ENCODE results near the gene RPP25L. TPM values are rescaled to one million over a fixed set of nuclear protein-coding genes. Genes with fewer than 3 reads are reported as not detected.

The RPP25L gene
- polyA plus RNA-seq, 1 donor from 2014 or later = 31.4 TPM

DNA sequence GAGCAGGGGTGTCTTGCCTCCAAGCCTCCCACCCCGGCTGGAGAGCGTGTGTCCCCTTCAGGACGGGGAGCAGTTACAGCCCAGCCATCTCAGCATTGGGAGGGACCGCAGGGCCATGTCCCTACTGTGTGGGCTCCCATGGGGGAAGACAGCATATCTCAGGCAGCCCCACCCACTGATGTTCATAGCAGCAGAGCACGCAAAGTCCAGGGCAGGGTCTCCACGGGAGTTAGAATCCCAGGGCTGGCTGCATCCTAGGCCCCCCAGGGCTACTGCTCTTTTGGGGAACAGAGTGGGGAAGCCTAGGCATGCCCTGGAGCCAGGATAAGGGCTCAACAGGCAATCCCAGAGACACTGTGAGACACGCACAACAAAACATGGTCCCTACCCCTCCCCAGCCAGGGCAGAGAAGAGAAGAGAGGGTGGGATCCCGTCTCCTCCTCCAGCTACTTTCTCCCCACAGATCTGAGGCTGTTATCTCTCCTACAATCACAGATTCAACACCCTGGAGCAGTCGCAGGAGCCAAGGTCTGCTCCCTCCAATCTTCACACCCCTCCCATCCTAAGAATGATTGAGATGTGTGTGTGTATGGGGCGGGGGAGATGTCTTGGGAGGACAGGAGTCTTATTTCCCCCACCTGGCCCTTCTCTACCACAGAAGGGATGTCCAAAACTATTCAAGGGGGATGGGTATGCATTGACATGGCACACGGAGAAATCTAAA is 25.8 kb downstream of the RPP25L start:
- no peaks in the 10 kb centered on the region for H3K9me2 ChIP-seq (ENCODE audit: insufficient read depth, low read length)
- no peak overlapping the region for H3K9ac ChIP-seq (ENCODE audit: low read length)
- H3F3A ChIP-seq (ENCODE audit: insufficient read depth, low read length, poor library complexity, severe bottlenecking) = no peaks in the 10 kb centered on the region
- peaks cover 71% of the 10 kb centered on the region for H3K79me2 ChIP-seq (replicated peaks; ENCODE audit: insufficient read depth, low read length)
- H3K4me3 ChIP-seq (ENCODE audit: low read length) = peak overlapping the region; percentile 98
- H3K4me2 ChIP-seq (ENCODE audit: low read length) = no peak overlapping the region
- H3K27ac ChIP-seq (ENCODE audit: low read length) = no peak overlapping the region
- H3K27me3 ChIP-seq (ENCODE audit: insufficient read depth, low read depth, low read length) = peaks cover 2% of the 10 kb centered on the region
- no peak for TF ChIP-seq EP300 (conservative IDR thresholded peaks at IDR 0.05; ENCODE audit: poor library complexity, severe bottlenecking)
- TF ChIP-seq MXI1 (conservative IDR thresholded peaks at IDR 0.05; ENCODE audit: poor library complexity, severe bottlenecking) = no peak
- no peak for TF ChIP-seq POLR2AphosphoS5 (IDR thresholded peaks at IDR 0.05)
- no peak for TF ChIP-seq SMC3 (conservative IDR thresholded peaks at IDR 0.05; ENCODE audit: poor library complexity)
- TF ChIP-seq CTCF (IDR thresholded peaks at IDR 0.05; ENCODE audit: poor library complexity, severe bottlenecking) = no peak
- H4K20me1 ChIP-seq (ENCODE audit: insufficient read depth) = peaks cover 5% of the 10 kb centered on the region
- H3K36me3 ChIP-seq (ENCODE audit: insufficient read depth, low read length) = no peaks in the 10 kb centered on the region
- H3K9me3 ChIP-seq (ENCODE audit: low read length) = no peaks in the 10 kb centered on the region
- no peak overlapping the region for H2AFZ ChIP-seq (ENCODE audit: low read depth, low read length)

DNA sequence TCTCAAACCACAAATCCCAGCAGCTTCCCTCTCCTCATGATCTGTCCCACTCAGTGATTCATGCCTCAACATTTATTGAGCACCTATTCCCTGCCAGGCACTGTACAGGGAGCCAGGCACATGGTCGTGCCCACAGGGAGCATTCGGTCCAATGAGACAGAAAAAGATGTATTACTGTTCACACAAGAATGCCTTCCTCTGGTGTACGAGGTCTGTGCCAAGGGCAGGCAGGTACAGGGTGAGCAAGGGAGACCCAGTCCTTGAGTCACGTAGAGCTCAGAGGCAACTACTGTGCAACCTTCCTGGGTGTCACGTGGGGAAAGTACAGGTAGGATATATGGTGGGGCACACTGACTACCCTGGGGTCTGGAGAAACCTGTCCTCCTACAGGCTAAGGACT is 26.9 kb downstream of the RPP25L start:
- H3K27me3 ChIP-seq (ENCODE audit: insufficient read depth, low read depth, low read length) = no peaks in the 10 kb centered on the region
- no peak overlapping the region for H3K4me2 ChIP-seq (ENCODE audit: low read length)
- no peak overlapping the region for H3K27ac ChIP-seq (ENCODE audit: low read length)
- peaks cover 71% of the 10 kb centered on the region for H3K79me2 ChIP-seq (replicated peaks; ENCODE audit: insufficient read depth, low read length)
- peaks cover 5% of the 10 kb centered on the region for H4K20me1 ChIP-seq (ENCODE audit: insufficient read depth)
- H3K4me3 ChIP-seq (ENCODE audit: low read length) = no peak overlapping the region
- H3K9me2 ChIP-seq (ENCODE audit: insufficient read depth, low read length) = no peaks in the 10 kb centered on the region
- no peaks in the 10 kb centered on the region for H3F3A ChIP-seq (ENCODE audit: insufficient read depth, low read length, poor library complexity, severe bottlenecking)
- no peaks in the 10 kb centered on the region for H3K9me3 ChIP-seq (ENCODE audit: low read length)
- H3K9ac ChIP-seq (ENCODE audit: low read length) = no peak overlapping the region
- TF ChIP-seq TAF1 (IDR thresholded peaks at IDR 0.05; ENCODE audit: low read depth) (no peak), MXI1 (conservative IDR thresholded peaks at IDR 0.05; ENCODE audit: poor library complexity, severe bottlenecking) (no peak), CTCF (IDR thresholded peaks at IDR 0.05; ENCODE audit: poor library complexity, severe bottlenecking) (no peak), RAD21 (conservative IDR thresholded peaks at IDR 0.05) (no peak), POLR2AphosphoS5 (IDR thresholded peaks at IDR 0.05) (no peak), EP300 (conservative IDR thresholded peaks at IDR 0.05; ENCODE audit: poor library complexity, severe bottlenecking) (no peak), EZH2 (IDR thresholded peaks at IDR 0.05; ENCODE audit: borderline replicate concordance, insufficient read depth, low read length, poor library complexity, severe bottlenecking) (no peak), SMC3 (conservative IDR thresholded peaks at IDR 0.05; ENCODE audit: poor library complexity) (no peak)
- TF ChIP-seq, protein P1, sequence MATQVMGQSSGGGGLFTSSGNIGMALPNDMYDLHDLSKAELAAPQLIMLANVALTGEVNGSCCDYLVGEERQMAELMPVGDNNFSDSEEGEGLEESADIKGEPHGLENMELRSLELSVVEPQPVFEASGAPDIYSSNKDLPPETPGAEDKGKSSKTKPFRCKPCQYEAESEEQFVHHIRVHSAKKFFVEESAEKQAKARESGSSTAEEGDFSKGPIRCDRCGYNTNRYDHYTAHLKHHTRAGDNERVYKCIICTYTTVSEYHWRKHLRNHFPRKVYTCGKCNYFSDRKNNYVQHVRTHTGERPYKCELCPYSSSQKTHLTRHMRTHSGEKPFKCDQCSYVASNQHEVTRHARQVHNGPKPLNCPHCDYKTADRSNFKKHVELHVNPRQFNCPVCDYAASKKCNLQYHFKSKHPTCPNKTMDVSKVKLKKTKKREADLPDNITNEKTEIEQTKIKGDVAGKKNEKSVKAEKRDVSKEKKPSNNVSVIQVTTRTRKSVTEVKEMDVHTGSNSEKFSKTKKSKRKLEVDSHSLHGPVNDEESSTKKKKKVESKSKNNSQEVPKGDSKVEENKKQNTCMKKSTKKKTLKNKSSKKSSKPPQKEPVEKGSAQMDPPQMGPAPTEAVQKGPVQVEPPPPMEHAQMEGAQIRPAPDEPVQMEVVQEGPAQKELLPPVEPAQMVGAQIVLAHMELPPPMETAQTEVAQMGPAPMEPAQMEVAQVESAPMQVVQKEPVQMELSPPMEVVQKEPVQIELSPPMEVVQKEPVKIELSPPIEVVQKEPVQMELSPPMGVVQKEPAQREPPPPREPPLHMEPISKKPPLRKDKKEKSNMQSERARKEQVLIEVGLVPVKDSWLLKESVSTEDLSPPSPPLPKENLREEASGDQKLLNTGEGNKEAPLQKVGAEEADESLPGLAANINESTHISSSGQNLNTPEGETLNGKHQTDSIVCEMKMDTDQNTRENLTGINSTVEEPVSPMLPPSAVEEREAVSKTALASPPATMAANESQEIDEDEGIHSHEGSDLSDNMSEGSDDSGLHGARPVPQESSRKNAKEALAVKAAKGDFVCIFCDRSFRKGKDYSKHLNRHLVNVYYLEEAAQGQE (IDR thresholded peaks at IDR 0.05; ENCODE audit: borderline replicate concordance) = no peak
- H2AFZ ChIP-seq (ENCODE audit: low read depth, low read length) = no peak overlapping the region
- H3K36me3 ChIP-seq (ENCODE audit: insufficient read depth, low read length) = no peaks in the 10 kb centered on the region
